Adrenal gland (tissue), 12 donors: ENCODE data around the gene MALT1. TPM values are rescaled to one million over a fixed set of nuclear protein-coding genes. Genes with fewer than 3 reads are reported as not detected.

Experiments
- DNase-seq, 7 donors: peaks; one replicate each; pipeline ENCODE4 v3.0.0-alpha.2; 2019 to 2020
- H3K27ac ChIP-seq, 5 donors: fragments of 200-600 bp; sonication (generic) in 4 of 5; 1 replicate in 3 of 5; 2 replicates in 2 of 5; pipeline versions ENCODE4 v1.5.1 to v1.8.0; 2016 to 2020; ENCODE audit warnings: mild to moderate bottlenecking in 1 of 5
- H3K27me3 ChIP-seq: fragments of 200-600 bp; 2 replicates; pipeline ENCODE4 v1.8.0; 2021
- H3K36me3 ChIP-seq, 2 donors: fragments of 200-600 bp; replicated peaks in 1 of 2; 1 replicate in 1 of 2; 2 replicates in 1 of 2; pipeline versions ENCODE4 v1.5.1 to v1.8.0; 2018 to 2022
- H3K4me1 ChIP-seq, 2 donors: fragments of 200-600 bp; replicated peaks in 1 of 2; 1 replicate in 1 of 2; 2 replicates in 1 of 2; pipeline versions ENCODE4 v1.5.1 to v1.8.0; 2018 to 2021
- H3K4me3 ChIP-seq, 4 donors: fragments of 200-600 bp; sonication (generic) in 3 of 4; one replicate each; pipeline ENCODE4 v1.5.1; 2016 to 2018
- H3K9me3 ChIP-seq, 3 donors: fragments of 200-600 bp; sonication (generic) in 1 of 3; replicated peaks in 1 of 3; 1 replicate in 2 of 3; 2 replicates in 1 of 3; pipeline versions ENCODE4 v1.5.1 to v1.8.0; 2016 to 2021
- POLR2A ChIP-seq, 2 donors: fragments of 450-650 bp; IDR thresholded peaks; one replicate each; pipeline ENCODE4 v1.6.1; 2017; ENCODE audit warnings: antibody characterized with exemption in 2 of 2, mild to moderate bottlenecking in 2 of 2, moderate library complexity in 1 of 2
- WGBS, 4 donors: extraction: QIAGEN DNeasy Blood & Tissue Kit in 2 of 4; methylation state at CpG; one replicate each; pipeline versions ENCODE4 v1.1.5 to v1.1.7; 2013 to 2017; 5-methylcytosine and 5-hydroxymethylcytosine counted together
- intact Hi-C, 2 donors: fragments of 100-400 bp; cut with DNase I; formaldehyde crosslinking; loops; one replicate each; pipeline versions ENCODE4 v1.14.1 to v1.15.0; 2022 to 2023
- polyA plus RNA-seq, 3 donors: library from polyadenylated mRNA; stranded (reverse); fragments of 200-250 nt in 2 of 3; fragments of 350-450 nt in 1 of 3; fragmentation: Illumina TruSeq in 1 of 3; extraction: RNeasy Lipid Tissue Mini Kit (QIAGEN cat#74804) in 1 of 3; gene quantifications; one replicate each; pipeline ENCODE4 v1.2.3, GENCODE V29; 2013 to 2014
- total RNA-seq, 9 donors: library from RNA; depleted of rRNA in 4 of 9; stranded (reverse); fragments of >200 nt in 4 of 9; fragments of 120-200 nt in 1 of 9; fragmentation: NEBNext Ultra II Directional in 1 of 9; extraction: Animal tissue kit (Norgen Biotek cat#: 25700) in 1 of 9; gene quantifications; one replicate each; pipeline versions ENCODE4 v1.1.0 to v1.2.4, GENCODE V29; 2013 to 2023
- TF ChIP-seq, protein P1 (sequence below), 6 experiments: fragments of 450-650 bp in 4 of 6; fragments of 200-600 bp in 2 of 6; sonication (generic) in 1 of 6; IDR thresholded peaks; 1 replicate in 5 of 6; 2 replicates in 1 of 6; pipeline versions ENCODE4 v1.5.1 to v1.8.0; 2016 to 2021; ENCODE audit warnings: antibody characterized with exemption in 6 of 6, mild to moderate bottlenecking in 2 of 6, moderate library complexity in 1 of 6
- donor health status: healthy with polysubstance abuse.
- donor health status: Bipolar disorder and iron deficiency.
- donor health status: DM: yes; HTN: yes; CAD: no.
- donor health status: DM: no; HTN: no; CAD: no.
- donor health status: DM: no; HTN: no; CAD: no.
- donor health status: DM: yes; HTN: yes; CAD: no.

The MALT1 gene
- total and polyA plus RNA-seq, 12 donors: 4.2 to 19.2 (median 9.4) TPM

DNA sequence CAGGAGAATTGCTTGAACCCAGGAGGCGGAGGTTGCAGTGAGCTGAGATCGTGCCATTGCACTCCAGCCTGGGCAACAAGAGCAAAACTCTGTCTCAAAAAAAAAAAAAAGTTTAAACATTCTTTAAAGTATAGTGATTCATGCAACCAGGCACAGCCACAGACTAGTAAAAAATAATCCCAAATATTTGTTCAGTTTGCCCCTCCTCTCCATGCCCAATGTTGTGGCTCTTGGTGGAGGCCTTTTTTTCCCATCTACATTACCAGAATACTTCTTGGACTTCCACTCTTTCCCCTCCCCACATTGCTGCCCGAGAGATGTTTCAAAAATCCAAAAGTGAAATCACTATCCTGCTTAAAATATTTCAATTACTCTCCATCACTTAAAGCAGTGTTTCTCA is 5.1 kb upstream of the MALT1 start:
- no peaks in the 10 kb centered on the region for H3K36me3 ChIP-seq
- no peak overlapping the region for H3K4me3 ChIP-seq
- no peaks in the 10 kb centered on the region for H3K27me3 ChIP-seq
- H3K4me1 ChIP-seq: peaks cover 0 to 6% of the 10 kb centered on the region in 2 donors
- H3K27ac ChIP-seq: no peak overlapping the region
- no peaks in the 10 kb centered on the region for H3K9me3 ChIP-seq
- DNase-seq: no peak
- intact Hi-C loops: no loop called here
- no peak for TF ChIP-seq POLR2A (IDR thresholded peaks at IDR 0.05)
- TF ChIP-seq, protein P1, sequence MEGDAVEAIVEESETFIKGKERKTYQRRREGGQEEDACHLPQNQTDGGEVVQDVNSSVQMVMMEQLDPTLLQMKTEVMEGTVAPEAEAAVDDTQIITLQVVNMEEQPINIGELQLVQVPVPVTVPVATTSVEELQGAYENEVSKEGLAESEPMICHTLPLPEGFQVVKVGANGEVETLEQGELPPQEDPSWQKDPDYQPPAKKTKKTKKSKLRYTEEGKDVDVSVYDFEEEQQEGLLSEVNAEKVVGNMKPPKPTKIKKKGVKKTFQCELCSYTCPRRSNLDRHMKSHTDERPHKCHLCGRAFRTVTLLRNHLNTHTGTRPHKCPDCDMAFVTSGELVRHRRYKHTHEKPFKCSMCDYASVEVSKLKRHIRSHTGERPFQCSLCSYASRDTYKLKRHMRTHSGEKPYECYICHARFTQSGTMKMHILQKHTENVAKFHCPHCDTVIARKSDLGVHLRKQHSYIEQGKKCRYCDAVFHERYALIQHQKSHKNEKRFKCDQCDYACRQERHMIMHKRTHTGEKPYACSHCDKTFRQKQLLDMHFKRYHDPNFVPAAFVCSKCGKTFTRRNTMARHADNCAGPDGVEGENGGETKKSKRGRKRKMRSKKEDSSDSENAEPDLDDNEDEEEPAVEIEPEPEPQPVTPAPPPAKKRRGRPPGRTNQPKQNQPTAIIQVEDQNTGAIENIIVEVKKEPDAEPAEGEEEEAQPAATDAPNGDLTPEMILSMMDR (IDR thresholded peaks at IDR 0.05): no peak
- 81 to 89% (median 86%) methylated on average over 2 to 3 of the region's 3 CpGs for WGBS, 4 donors

DNA sequence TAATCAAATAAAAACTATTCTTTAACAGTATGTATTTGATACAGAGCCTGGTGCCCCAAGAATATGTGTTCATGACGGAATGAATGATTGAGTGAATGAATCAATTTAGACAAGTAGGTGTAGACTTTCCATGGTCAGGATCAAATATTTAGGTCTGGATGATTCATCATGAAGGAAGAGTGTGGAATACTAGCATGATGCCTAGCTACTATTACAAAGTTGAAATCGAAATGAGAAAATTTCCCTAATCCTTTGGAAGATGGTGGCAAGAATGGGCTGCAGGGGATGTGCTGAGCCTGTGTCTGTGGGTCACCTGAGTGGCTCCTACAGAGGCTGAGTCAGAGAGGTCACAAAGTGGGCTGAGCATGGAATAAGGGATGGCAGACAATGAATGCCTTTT is 3.1 kb upstream of the MALT1 start:
- peaks cover 5 to 11% of the 10 kb centered on the region in 2 donors for H3K4me1 ChIP-seq
- DNase-seq: no peak
- no peak overlapping the region for H3K27ac ChIP-seq
- intact Hi-C loops: no loop called here
- no peaks in the 10 kb centered on the region for H3K36me3 ChIP-seq
- TF ChIP-seq, protein P1 (IDR thresholded peaks at IDR 0.05): no peak
- no peak for TF ChIP-seq POLR2A (IDR thresholded peaks at IDR 0.05)
- no peaks in the 10 kb centered on the region for H3K27me3 ChIP-seq
- H3K4me3 ChIP-seq: no peak overlapping the region
- no peaks in the 10 kb centered on the region for H3K9me3 ChIP-seq
- WGBS, 4 donors: 73 to 81% (median 74%) methylated on average over 2 of the region's 2 CpGs

DNA sequence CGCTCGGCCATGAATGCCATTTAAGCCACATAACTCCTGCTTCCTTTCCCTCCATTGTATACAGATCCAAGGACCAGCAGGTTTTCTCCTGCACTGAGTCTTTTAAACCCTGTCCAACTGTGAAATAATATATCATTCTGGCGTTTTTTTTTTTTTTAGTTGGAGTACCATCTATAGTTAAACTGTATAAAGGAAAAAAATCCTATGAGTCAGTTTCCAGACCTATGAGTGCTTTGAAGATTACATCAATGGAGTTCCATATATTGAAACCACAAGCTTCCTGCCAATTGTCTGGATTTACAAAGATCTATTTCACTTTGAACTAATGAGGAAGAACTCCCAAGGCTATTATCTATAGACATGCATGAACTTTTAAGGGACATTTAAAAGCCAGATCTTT is 2.4 kb upstream of the MALT1 start:
- Histone ChIP-seq H3K4me1 (peaks cover 5 to 11% of the 10 kb centered on the region in 2 donors), H3K27me3 (no peaks in the 10 kb centered on the region), H3K4me3 (no peak overlapping the region), H3K9me3 (no peaks in the 10 kb centered on the region), H3K36me3 (no peaks in the 10 kb centered on the region), H3K27ac (no peak overlapping the region)
- TF ChIP-seq, protein P1 (IDR thresholded peaks at IDR 0.05): no peak
- TF ChIP-seq POLR2A (IDR thresholded peaks at IDR 0.05): no peak
- no peak for DNase-seq
- intact Hi-C loops: no loop called here
- 15 to 70% (median 65%) methylated on average over 1 to 3 of the region's 3 CpGs for WGBS, 4 donors

DNA sequence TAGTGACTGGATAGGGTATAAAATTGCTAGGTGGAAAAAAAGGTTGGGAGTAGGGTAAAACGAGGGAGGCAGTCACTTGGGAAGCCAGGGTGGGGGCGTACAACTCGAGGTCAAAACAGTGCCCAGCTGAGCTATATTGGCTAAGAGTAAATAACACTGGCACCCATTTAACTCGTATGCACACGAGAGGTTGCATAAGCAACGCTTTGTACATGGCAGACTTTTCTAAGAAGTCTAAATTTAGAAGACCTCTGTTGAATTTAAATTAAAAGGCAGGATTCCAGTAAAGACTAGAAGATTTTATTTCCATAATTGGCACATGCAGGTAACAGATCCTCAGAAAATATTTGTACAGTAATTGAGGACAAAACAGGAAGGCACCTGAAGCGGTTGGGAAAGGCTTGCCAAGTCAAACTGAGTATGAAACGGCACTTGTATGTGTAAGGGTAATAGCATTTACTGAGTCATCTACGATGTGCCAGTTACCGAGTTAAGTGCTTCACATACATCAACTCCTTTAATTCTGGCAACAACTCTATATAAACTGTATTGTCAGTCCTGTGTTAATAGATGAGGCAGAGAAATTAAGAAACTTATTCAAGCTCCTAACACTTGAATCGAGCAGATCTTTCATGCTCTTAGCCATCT is 1.4 kb upstream of the MALT1 start:
- Histone ChIP-seq H3K27me3 (no peaks in the 10 kb centered on the region), H3K36me3 (no peaks in the 10 kb centered on the region), H3K9me3 (no peaks in the 10 kb centered on the region), H3K4me1 (peaks cover 5 to 11% of the 10 kb centered on the region in 2 donors), H3K27ac (no peak overlapping the region), H3K4me3 (no peak overlapping the region)
- no peak for DNase-seq
- intact Hi-C loops: loop anchor here (5.0 to 10.0 kb wide), 2 partner anchors 97 to 135 kb away; no protein-coding TSS in a partner anchor
- TF ChIP-seq POLR2A (IDR thresholded peaks at IDR 0.05): no peak
- TF ChIP-seq, protein P1 (IDR thresholded peaks at IDR 0.05): no peak
- 80 to 83% (median 82%) methylated on average over 11 of the region's 11 CpGs for WGBS, 4 donors
